Naive thymus-derived CD8-positive, alpha-beta T cell (primary cell): ENCODE data around the gene CTDNEP1. TPM values are rescaled to one million over a fixed set of nuclear protein-coding genes. Genes with fewer than 3 reads are reported as not detected.
A peak's percentile ranks its signal among the peaks of the same experiment; 100 is the strongest.

Source experiments
- ATAC-seq, 2 donors: fragments of 150-1000 bp; cut with Tn5 transposase in 1 of 2; sonication (Bioruptor Pico), chemical (Tn5 transposase) in 1 of 2; 1 replicate in 1 of 2; 2 replicates in 1 of 2; pipeline ENCODE4 v1.10.0; 2021; ENCODE audit warnings: mild to moderate bottlenecking in 2 of 2, moderate library complexity in 2 of 2
- POLR2A ChIA-PET: fragments of 350-600 bp; sonication (Branson Sonifier 250); formaldehyde crosslinking; loops from one replicate; lab custom pipeline; 2021; ENCODE audit warnings: antibody characterized with exemption; lab: Charles Lee
- DNase-seq, 10 donors: peaks; one replicate each; pipeline versions ENCODE4 v3.0.0 to v3.0.0-alpha.2; 2020 to 2022
- H3K27ac Mint-ChIP-seq, 10 donors: one replicate each; pipeline ENCODE4 v1.8.0; 2020 to 2022; ENCODE audit warnings: mild to moderate bottlenecking in 10 of 10, mixed read lengths in 10 of 10, moderate library complexity in 4 of 10, inconsistent platforms in 1 of 10
- H3K27me3 Mint-ChIP-seq, 5 donors: one replicate each; pipeline ENCODE4 v1.8.0; 2021 to 2022; ENCODE audit warnings: mixed read lengths in 5 of 5
- H3K36me3 Mint-ChIP-seq, 3 donors: one replicate each; pipeline ENCODE4 v1.8.0; 2020 to 2022; ENCODE audit warnings: mixed read lengths in 3 of 3, mild to moderate bottlenecking in 2 of 3, inconsistent platforms in 1 of 3
- H3K4me1 Mint-ChIP-seq, 4 donors: one replicate each; pipeline ENCODE4 v1.8.0; 2021 to 2022; ENCODE audit warnings: mixed read lengths in 4 of 4
- H3K4me3 Mint-ChIP-seq, 10 donors: one replicate each; pipeline ENCODE4 v1.8.0; 2020 to 2022; ENCODE audit warnings: mild to moderate bottlenecking in 10 of 10, mixed read lengths in 10 of 10, moderate library complexity in 6 of 10, inconsistent platforms in 1 of 10
- H3K9me3 Mint-ChIP-seq, 9 donors: one replicate each; pipeline ENCODE4 v1.8.0; 2020 to 2022; ENCODE audit warnings: mixed read lengths in 9 of 9, mild to moderate bottlenecking in 3 of 9, inconsistent platforms in 1 of 9, moderate library complexity in 1 of 9
- polyA plus RNA-seq, 3 donors: library from polyadenylated mRNA; unstranded; fragments of 300-500 nt; fragmentation: Illumina TruSeq; gene quantifications; one replicate each; pipeline ENCODE4 v1.2.3, GENCODE V29; 2021
- total RNA-seq, 8 experiments: library from RNA in 2 of 8; stranded (reverse) in 2 of 8; gene quantifications; one replicate each; pipeline ENCODE4 v1.2.3 and lab custom pipeline; 2021 to 2026

The CTDNEP1 gene
- total and polyA plus RNA-seq, 5 experiments from 2014 or later: 33.6 to 142 (median 42.3) TPM

GRCh38 chr17:7289256-7290032 lies 37.9 kb upstream of the CTDNEP1 start:
- Mint-ChIP-seq H3K9me3 (no peaks in the 10 kb centered on the region), H3K36me3 (no peaks in the 10 kb centered on the region), H3K4me1 (peaks cover 0 to 8% (median 5%) of the 10 kb centered on the region in 4 donors), H3K27ac (no peak overlapping the region), H3K4me3 (no peak overlapping the region), H3K27me3 (peaks cover 0 to 14% (median 1%) of the 10 kb centered on the region in 5 donors)
- DNase-seq (no peak), ATAC-seq (no peak)
- POLR2A ChIA-PET: no interaction called here

- Mint-ChIP-seq H3K27me3 (peaks cover 1 to 19% (median 13%) of the 10 kb centered on the region in 5 donors), H3K36me3 (no peaks in the 10 kb centered on the region), H3K9me3 (no peaks in the 10 kb centered on the region), H3K4me1 (peaks cover 10 to 28% (median 20%) of the 10 kb centered on the region in 4 donors), H3K27ac (no peak overlapping the region), H3K4me3 (no peak overlapping the region)
- ATAC-seq (no peak), DNase-seq (no peak)
- POLR2A ChIA-PET: interaction anchor here (1.2 to 1.3 kb wide), 2 partner anchors 11 to 12 kb away, joined by 7 to 8 read pairs; no protein-coding TSS in a partner anchor
Measured at GRCh38 chr17:7285679-7286078, 34.1 kb upstream of the CTDNEP1 start.

DNA sequence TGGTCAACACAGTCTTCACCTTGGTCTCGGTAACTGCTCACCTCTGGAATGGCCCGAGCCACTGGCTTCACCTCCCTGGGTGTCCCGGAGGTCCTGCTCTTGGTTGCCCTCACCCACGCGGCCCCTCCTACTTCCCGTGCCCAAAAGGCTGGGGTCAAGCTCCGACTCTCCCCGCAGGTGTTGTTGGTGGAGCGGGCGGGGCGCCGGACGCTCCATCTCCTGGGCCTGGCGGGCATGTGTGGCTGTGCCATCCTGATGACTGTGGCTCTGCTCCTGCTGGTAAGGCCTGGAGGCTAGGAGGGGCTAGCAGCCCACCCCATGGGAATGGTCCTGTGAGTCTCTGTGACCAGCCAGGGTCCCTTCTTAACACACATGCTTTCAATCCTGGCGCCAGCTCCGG lies 33.4 kb upstream of the CTDNEP1 start:
- ATAC-seq (no peak), DNase-seq (no peak)
- H3K4me1 Mint-ChIP-seq: peaks cover 16 to 36% (median 24%) of the 10 kb centered on the region in 4 donors
- no peaks in the 10 kb centered on the region for H3K9me3 Mint-ChIP-seq
- H3K27me3 Mint-ChIP-seq: peaks cover 1 to 19% (median 13%) of the 10 kb centered on the region in 5 donors
- H3K4me3 Mint-ChIP-seq: no peak overlapping the region
- H3K27ac Mint-ChIP-seq: no peak overlapping the region
- H3K36me3 Mint-ChIP-seq: no peaks in the 10 kb centered on the region
- POLR2A ChIA-PET: interaction anchor here (0.5 to 1.2 kb wide), 2 partner anchors 9 to 53 kb away, joined by 3 to 5 read pairs; no protein-coding TSS in a partner anchor

- H3K27me3 Mint-ChIP-seq: peaks cover 1 to 19% (median 10%) of the 10 kb centered on the region in 5 donors
- ATAC-seq (no peak), DNase-seq (no peak)
- H3K9me3 Mint-ChIP-seq: no peaks in the 10 kb centered on the region
- peak overlapping the region in 4 of 10 donors; percentile 42 to 58 (median 44) for H3K4me3 Mint-ChIP-seq
- H3K27ac Mint-ChIP-seq: peak overlapping the region in 1 of 10 donors; percentile 10
- H3K36me3 Mint-ChIP-seq: no peaks in the 10 kb centered on the region
- POLR2A ChIA-PET: interaction anchor here (0.9 to 1.7 kb wide), 5 partner anchors 10 to 54 kb away, joined by 3 to 9 read pairs (median 5); partner anchors contain the start of genes ACAP1 and NEURL4
- peaks cover 16 to 38% (median 24%) of the 10 kb centered on the region in 4 donors for H3K4me1 Mint-ChIP-seq
Measured at GRCh38 chr17:7283471-7284216, 32.1 kb upstream of the CTDNEP1 start.

GRCh38 chr17:7282752-7283321 lies 31.3 kb upstream of the CTDNEP1 start:
- ATAC-seq (no peak), DNase-seq (no peak)
- Mint-ChIP-seq H3K4me3 (peak overlapping the region in 8 of 10 donors; percentile 15 to 85 (median 49)), H3K27me3 (peaks cover 1 to 19% (median 10%) of the 10 kb centered on the region in 5 donors), H3K36me3 (no peaks in the 10 kb centered on the region), H3K4me1 (peaks cover 16 to 38% (median 24%) of the 10 kb centered on the region in 4 donors), H3K9me3 (no peaks in the 10 kb centered on the region), H3K27ac (peak overlapping the region in 1 of 10 donors; percentile 77)
- POLR2A ChIA-PET: interaction anchor here (0.9 to 2.3 kb wide), 8 partner anchors 11 to 197 kb away, joined by 3 to 9 read pairs (median 5); partner anchors contain the start of genes ACAP1, NEURL4 and ZBTB4

DNA sequence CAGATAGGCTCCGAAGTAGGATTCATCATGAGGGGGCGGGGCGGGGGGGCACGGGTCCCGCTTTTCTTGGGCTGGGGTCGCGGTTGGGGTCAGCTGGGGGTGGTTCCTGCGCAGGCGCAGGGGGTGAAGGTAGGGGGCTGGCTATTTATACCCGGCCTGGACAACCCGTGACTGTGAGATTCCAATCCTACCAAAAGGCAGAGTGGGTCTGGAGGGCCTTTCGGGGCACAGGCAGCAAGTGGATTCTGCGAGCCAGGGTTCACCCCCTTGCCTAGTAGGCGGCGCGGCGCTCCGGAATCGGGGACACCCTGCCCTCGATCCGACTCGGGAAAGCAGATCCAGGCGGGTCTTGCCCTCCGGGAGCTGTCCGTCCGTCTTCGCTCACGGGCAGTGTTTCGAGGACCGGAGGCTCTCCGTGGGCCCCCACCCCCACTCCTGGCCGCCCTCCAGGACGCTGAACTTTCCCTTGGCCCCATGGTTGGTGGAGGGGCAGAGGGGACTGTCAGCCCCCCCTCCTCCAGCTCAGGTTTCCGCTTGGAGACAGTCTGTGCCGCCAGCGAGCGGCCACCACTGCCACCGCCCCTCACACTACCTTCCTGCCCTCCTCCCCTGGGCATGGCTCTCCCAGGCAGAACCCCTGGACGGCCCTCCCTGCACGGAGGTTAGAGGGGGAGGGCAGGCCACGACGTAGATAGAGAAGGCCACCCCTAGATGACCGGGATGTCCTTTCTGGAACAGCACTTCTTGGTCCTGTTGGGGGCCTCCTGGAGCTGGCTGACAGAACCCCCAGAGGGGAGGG lies 30.6 kb upstream of the CTDNEP1 start:
- Mint-ChIP-seq H3K27ac (peak overlapping the region in 4 of 10 donors; percentile 18 to 67 (median 50)), H3K4me3 (peak overlapping the region; percentile 71 to 90 (median 84)), H3K4me1 (peaks cover 16 to 38% (median 24%) of the 10 kb centered on the region in 4 donors), H3K9me3 (no peaks in the 10 kb centered on the region), H3K27me3 (peaks cover 1 to 19% (median 10%) of the 10 kb centered on the region in 5 donors), H3K36me3 (no peaks in the 10 kb centered on the region)
- ATAC-seq: peak in 1 of 2 donors; percentile 8
- peak in 3 of 10 donors; percentile 10 to 15 (median 10) for DNase-seq
- POLR2A ChIA-PET: interaction anchor here (0.9 to 2.3 kb wide), 8 partner anchors 12 to 198 kb away, joined by 3 to 9 read pairs (median 6); partner anchors contain the start of genes NEURL4 and ZBTB4

GRCh38 chr17:7281074-7281952 lies 29.8 kb upstream of the CTDNEP1 start, which contains the start of gene SLC2A4:
SLC2A4 (plus strand) TSS chr17:7281718; CDS start chr17:7281935, 217 bp downstream.
- H3K27ac Mint-ChIP-seq: peak within 1 kb of the TSS in 8 of 10 donors; percentile 43 to 92 (median 62)
- H3K27me3 Mint-ChIP-seq: peaks cover 1 to 19% (median 10%) of the 10 kb centered on the region in 5 donors
- POLR2A ChIA-PET: interaction anchor here (1.0 to 2.3 kb wide), 11 partner anchors 14 to 203 kb away, joined by 3 to 8 read pairs (median 4); partner anchors contain the start of genes GPS2, POLR2A and TMEM102
- peaks cover 16 to 38% (median 24%) of the 10 kb centered on the region in 4 donors for H3K4me1 Mint-ChIP-seq
- ATAC-seq (peak; percentile 64 to 67), DNase-seq (peak; percentile 65 to 88 (median 76))
- no peaks in the 10 kb centered on the region for H3K36me3 Mint-ChIP-seq
- H3K9me3 Mint-ChIP-seq: no peaks in the 10 kb centered on the region
- H3K4me3 Mint-ChIP-seq: peak within 1 kb of the TSS; percentile 74 to 90 (median 84)

DNA sequence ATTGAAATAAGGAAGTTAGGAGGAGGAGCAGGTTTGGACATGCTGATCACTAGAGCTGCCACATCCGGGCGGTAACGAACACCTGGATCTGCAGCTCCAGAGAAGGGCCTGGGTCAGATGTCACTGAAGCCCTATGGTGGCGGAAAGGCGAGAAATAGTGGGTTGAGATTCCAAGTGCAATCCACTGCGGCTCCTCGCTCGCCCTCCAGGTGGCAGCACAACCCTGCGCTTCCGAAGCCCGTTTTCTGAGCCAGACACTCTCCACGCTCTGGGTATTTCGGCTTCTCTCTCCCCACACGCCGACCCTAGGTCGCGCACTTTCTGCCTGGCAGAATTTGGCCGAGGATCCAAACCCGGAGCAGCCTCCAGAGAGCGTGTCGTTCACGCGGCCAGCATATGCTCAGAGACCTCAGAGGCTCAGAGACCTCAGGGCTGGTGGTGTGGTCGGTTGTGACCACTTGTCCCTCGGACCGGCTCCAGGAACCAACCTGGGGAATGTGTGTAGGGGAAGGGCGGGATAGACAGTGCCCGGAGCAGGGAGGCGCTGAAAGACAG lies 29.1 kb upstream of the CTDNEP1 start:
- Mint-ChIP-seq H3K36me3 (no peaks in the 10 kb centered on the region), H3K27me3 (peaks cover 1 to 19% (median 10%) of the 10 kb centered on the region in 5 donors), H3K9me3 (no peaks in the 10 kb centered on the region), H3K27ac (peak overlapping the region in 8 of 10 donors; percentile 43 to 92 (median 56)), H3K4me3 (peak overlapping the region; percentile 74 to 90 (median 84)), H3K4me1 (peaks cover 16 to 38% (median 24%) of the 10 kb centered on the region in 4 donors)
- DNase-seq (peak; percentile 73 to 91 (median 84)), ATAC-seq (peak; percentile 84 to 87)
- POLR2A ChIA-PET: interaction anchor here (0.6 to 2.3 kb wide), 13 partner anchors 14 to 203 kb away, joined by 3 to 8 read pairs (median 4); partner anchors contain the start of genes GPS2, POLR2A and TMEM102

- POLR2A ChIA-PET: interaction anchor here (1.3 kb wide), 1 partner anchor 17 kb away, joined by 4 read pairs; no protein-coding TSS in a partner anchor
- no peaks in the 10 kb centered on the region for H3K36me3 Mint-ChIP-seq
- H3K27ac Mint-ChIP-seq: no peak overlapping the region
- DNase-seq (no peak), ATAC-seq (no peak)
- H3K27me3 Mint-ChIP-seq: peaks cover 1 to 19% (median 10%) of the 10 kb centered on the region in 5 donors
- peaks cover 16 to 38% (median 24%) of the 10 kb centered on the region in 4 donors for H3K4me1 Mint-ChIP-seq
- H3K4me3 Mint-ChIP-seq: peak overlapping the region in 1 of 10 donors; percentile 39
- H3K9me3 Mint-ChIP-seq: no peaks in the 10 kb centered on the region
Measured at GRCh38 chr17:7279448-7279847, 27.9 kb upstream of the CTDNEP1 start.

- no peaks in the 10 kb centered on the region for H3K36me3 Mint-ChIP-seq
- H3K27ac Mint-ChIP-seq: peak overlapping the region in 3 of 10 donors; percentile 22 to 51 (median 27)
- H3K27me3 Mint-ChIP-seq: peaks cover 0 to 11% (median 0%) of the 10 kb centered on the region in 5 donors
- DNase-seq: no peak
- peak overlapping the region in 1 of 10 donors; percentile 21 for H3K4me3 Mint-ChIP-seq
- POLR2A ChIA-PET: interaction anchor here (1.5 kb wide), 1 partner anchor 14 kb away, joined by 3 read pairs; no protein-coding TSS in a partner anchor
- H3K9me3 Mint-ChIP-seq: no peaks in the 10 kb centered on the region
- H3K4me1 Mint-ChIP-seq: peaks cover 17 to 23% (median 20%) of the 10 kb centered on the region in 4 donors
- ATAC-seq: no peak
Measured at GRCh38 chr17:7266784-7267183, 15.2 kb upstream of the CTDNEP1 start.
